NCI-H146 treated with DMSO at 0.1 percent for 48 hours (cell line): ENCODE measurements around the gene MORF4L1.
"Not testable (repeated sequence)": the region's sequence is repeated elsewhere in the genome, so short reads cannot be mapped to it uniquely, and the experiment has no call there.

Experiments
- DNase-seq: peaks from one replicate; lab custom pipeline; 2025; ENCODE audit not compliant: unreplicated experiment; lab: John Stamatoyannopoulos, UW

MORF4L1 gene

GRCh38 chr15:78898540-78898939, 25.9 kb downstream of the MORF4L1 start:
- DNase-seq: no peak

- DNase-seq: not testable (repeated sequence)
Observed at GRCh38 chr15:78900819-78901533, 28.3 kb downstream of the MORF4L1 start.

GRCh38 chr15:78902281-78903032, 29.8 kb downstream of the MORF4L1 start:
- not testable (repeated sequence) for DNase-seq

GRCh38 chr15:78904599-78905358, 32.1 kb downstream of the MORF4L1 start:
- no peak for DNase-seq

GRCh38 chr15:78906316-78906620, 33.6 kb downstream of the MORF4L1 start:
- no peak for DNase-seq

- no peak for DNase-seq
Observed at GRCh38 chr15:78907577-78907976, 34.9 kb downstream of the MORF4L1 start.

GRCh38 chr15:78909160-78909695, 36.5 kb downstream of the MORF4L1 start:
- DNase-seq: no peak

GRCh38 chr15:78909791-78910228, 37.1 kb downstream of the MORF4L1 start:
- no peak for DNase-seq

GRCh38 chr15:78910271-78910670, 37.6 kb downstream of the MORF4L1 start:
- no peak for DNase-seq

- no peak for DNase-seq
Observed at GRCh38 chr15:78912316-78912715, 39.6 kb downstream of the MORF4L1 start.

GRCh38 chr15:78913012-78913411, 40.3 kb downstream of the MORF4L1 start:
- DNase-seq: no peak

- DNase-seq: no peak
Observed at GRCh38 chr15:78914027-78914764, 41.5 kb downstream of the MORF4L1 start.

GRCh38 chr15:78915341-78916087, 42.8 kb downstream of the MORF4L1 start:
- DNase-seq: no peak

GRCh38 chr15:78916088-78916487, 43.4 kb downstream of the MORF4L1 start:
- DNase-seq: no peak

- DNase-seq: no peak
Observed at GRCh38 chr15:78917888-78918287, 45.2 kb downstream of the MORF4L1 start.

- no peak for DNase-seq
Observed at GRCh38 chr15:78921517-78921916, 48.8 kb downstream of the MORF4L1 start.

- DNase-seq: no peak
Observed at GRCh38 chr15:78921940-78922339, 49.2 kb downstream of the MORF4L1 start.

GRCh38 chr15:78922527-78922926, 49.8 kb downstream of the MORF4L1 start:
- DNase-seq: no peak

GRCh38 chr15:78923015-78923414, 50.3 kb downstream of the MORF4L1 start:
- no peak for DNase-seq
